ENCODE measurements around the gene HEATR3. TPM values are rescaled to one million over a fixed set of nuclear protein-coding genes. Genes with fewer than 3 reads are reported as not detected.

The HEATR3 gene
- total and polyA plus RNA-seq, 2 of the 13 experiments (the other 11 are each of a cell fraction or from before 2014, with no cell fraction given) = 22.4 to 52.4 TPM

DNA sequence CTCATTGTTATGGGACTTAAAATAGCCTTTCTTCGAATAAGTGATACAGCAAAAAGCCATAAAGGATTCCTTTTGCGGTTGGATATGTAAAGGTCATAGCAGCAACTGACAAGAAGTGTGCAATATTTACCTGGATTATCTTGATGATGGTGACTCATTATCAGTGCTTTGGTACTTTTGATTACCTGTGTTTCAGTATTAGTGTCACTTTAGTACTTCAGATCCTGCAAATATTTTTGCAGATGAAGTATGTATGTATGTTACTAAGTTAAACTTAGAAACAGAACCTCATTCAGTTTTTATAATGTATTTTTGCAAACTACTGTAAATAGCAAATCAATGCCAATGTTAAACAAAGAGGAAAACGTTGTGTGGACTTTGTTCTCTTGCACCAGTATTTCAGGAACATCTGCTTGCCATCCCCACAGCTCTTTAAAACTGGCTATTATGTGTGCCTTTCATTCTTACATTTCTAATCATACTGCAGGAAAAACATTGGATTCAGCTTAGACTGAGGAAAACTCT lies 30.2 kb upstream of the HEATR3 start (continued):
- no peak for TF ChIP-seq ZNF224 (CRISPR knock-in tag; IDR thresholded peaks at IDR 0.05)
- TF ChIP-seq ZNF557 (CRISPR knock-in tag; IDR thresholded peaks at IDR 0.05) = no peak
- 0 out of 2 replicates have a peak, but pooled peaks have one; percentile 54 for TF ChIP-seq HOXD1 (CRISPR knock-in tag; IDR thresholded peaks at IDR 0.05)
- TF ChIP-seq, protein P1, sequence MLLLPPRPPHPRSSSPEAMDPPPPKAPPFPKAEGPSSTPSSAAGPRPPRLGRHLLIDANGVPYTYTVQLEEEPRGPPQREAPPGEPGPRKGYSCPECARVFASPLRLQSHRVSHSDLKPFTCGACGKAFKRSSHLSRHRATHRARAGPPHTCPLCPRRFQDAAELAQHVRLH (CRISPR knock-in tag; IDR thresholded peaks at IDR 0.05; ENCODE audit: borderline replicate concordance, low read depth) = no peak
- no peak for TF ChIP-seq ZIK1 (CRISPR knock-in tag; IDR thresholded peaks at IDR 0.05; ENCODE audit: borderline replicate concordance, low read depth)
- no peak for TF ChIP-seq ZNF30 (CRISPR knock-in tag; IDR thresholded peaks at IDR 0.05)
- no peak for TF ChIP-seq ZNF644 (CRISPR knock-in tag; IDR thresholded peaks at IDR 0.05; ENCODE audit: low read depth)
- TF ChIP-seq GPN1 (CRISPR knock-in tag; IDR thresholded peaks at IDR 0.05; ENCODE audit: borderline replicate concordance) = no peak
- TF ChIP-seq ZNF276 (CRISPR knock-in tag; IDR thresholded peaks at IDR 0.05; ENCODE audit: low read depth) = no peak
- TF ChIP-seq ZNF317 (CRISPR knock-in tag; IDR thresholded peaks at IDR 0.05) = no peak
- no peak for TF ChIP-seq RAD51 (IDR thresholded peaks at IDR 0.05; ENCODE audit: borderline replicate concordance)
- TF ChIP-seq, protein P2, sequence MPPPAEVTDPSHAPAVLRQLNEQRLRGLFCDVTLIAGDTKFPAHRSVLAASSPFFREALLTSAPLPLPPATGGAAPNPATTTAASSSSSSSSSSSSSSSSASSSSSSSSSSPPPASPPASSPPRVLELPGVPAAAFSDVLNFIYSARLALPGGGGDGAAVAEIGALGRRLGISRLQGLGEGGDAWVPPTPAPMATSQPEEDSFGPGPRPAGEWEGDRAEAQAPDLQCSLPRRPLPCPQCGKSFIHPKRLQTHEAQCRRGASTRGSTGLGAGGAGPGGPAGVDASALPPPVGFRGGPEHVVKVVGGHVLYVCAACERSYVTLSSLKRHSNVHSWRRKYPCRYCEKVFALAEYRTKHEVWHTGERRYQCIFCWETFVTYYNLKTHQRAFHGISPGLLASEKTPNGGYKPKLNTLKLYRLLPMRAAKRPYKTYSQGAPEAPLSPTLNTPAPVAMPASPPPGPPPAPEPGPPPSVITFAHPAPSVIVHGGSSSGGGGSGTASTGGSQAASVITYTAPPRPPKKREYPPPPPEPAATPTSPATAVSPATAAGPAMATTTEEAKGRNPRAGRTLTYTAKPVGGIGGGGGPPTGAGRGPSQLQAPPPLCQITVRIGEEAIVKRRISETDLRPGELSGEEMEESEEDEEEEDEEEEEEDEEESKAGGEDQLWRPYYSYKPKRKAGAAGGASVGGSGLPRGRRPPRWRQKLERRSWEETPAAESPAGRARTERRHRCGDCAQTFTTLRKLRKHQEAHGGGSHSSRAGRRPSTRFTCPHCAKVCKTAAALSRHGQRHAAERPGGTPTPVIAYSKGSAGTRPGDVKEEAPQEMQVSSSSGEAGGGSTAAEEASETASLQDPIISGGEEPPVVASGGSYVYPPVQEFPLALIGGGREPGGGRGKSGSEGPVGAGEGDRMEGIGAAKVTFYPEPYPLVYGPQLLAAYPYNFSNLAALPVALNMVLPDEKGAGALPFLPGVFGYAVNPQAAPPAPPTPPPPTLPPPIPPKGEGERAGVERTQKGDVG (CRISPR knock-in tag; IDR thresholded peaks at IDR 0.05; ENCODE audit: borderline replicate concordance) = no peak
- TF ChIP-seq ATF5 (CRISPR knock-in tag; IDR thresholded peaks at IDR 0.05; ENCODE audit: low read depth) = no peak
- no peak for TF ChIP-seq ZNF563 (CRISPR knock-in tag; IDR thresholded peaks at IDR 0.05)
- TF ChIP-seq RELA (CRISPR knock-in tag; IDR thresholded peaks at IDR 0.05) = no peak
- peak; percentile 79; the same call in 1 of the 2 replicates for TF ChIP-seq ZNF609 (CRISPR knock-in tag; IDR thresholded peaks at IDR 0.05; ENCODE audit: borderline replicate concordance)
- 0 out of 2 replicates have a peak, but pooled peaks have one; percentile 30 for TF ChIP-seq MAX (IDR thresholded peaks at IDR 0.05)
- TF ChIP-seq CEBPG (CRISPR knock-in tag; IDR thresholded peaks at IDR 0.05) = peak; percentile 93

Measured in HepG2 (cell line).